Neural cell (in vitro differentiated cells): Measurements from ENCODE around the gene ALG3.

Source experiments
- MXI1 ChIP-seq: fragments of 450-650 bp; conservative IDR thresholded peaks from 2 replicates; pipeline ENCODE4 v1.6.1; 2014; ENCODE audit warnings: antibody characterized with exemption, mild to moderate bottlenecking; ENCODE audit not compliant: poor library complexity, severe bottlenecking
- RAD21 ChIP-seq: fragments of 450-650 bp; conservative IDR thresholded peaks from 2 replicates; pipeline ENCODE4 v1.6.1; 2014; ENCODE audit warnings: antibody characterized with exemption, mild to moderate bottlenecking, moderate library complexity
- TAF1 ChIP-seq: IDR thresholded peaks from 2 replicates; pipeline ENCODE4 v1.6.1; 2012; ENCODE audit warnings: low read depth
- TF ChIP-seq, protein P1 (sequence below): fragments of 450-650 bp; IDR thresholded peaks from 2 replicates; pipeline ENCODE4 v1.5.1; 2014; ENCODE audit warnings: antibody characterized with exemption, mild to moderate bottlenecking, moderate library complexity; ENCODE audit not compliant: poor library complexity, severe bottlenecking
- TF ChIP-seq, protein P2 (sequence below): IDR thresholded peaks from 2 replicates; pipeline ENCODE4 v1.6.1; 2012; ENCODE audit warnings: borderline replicate concordance

DNA sequence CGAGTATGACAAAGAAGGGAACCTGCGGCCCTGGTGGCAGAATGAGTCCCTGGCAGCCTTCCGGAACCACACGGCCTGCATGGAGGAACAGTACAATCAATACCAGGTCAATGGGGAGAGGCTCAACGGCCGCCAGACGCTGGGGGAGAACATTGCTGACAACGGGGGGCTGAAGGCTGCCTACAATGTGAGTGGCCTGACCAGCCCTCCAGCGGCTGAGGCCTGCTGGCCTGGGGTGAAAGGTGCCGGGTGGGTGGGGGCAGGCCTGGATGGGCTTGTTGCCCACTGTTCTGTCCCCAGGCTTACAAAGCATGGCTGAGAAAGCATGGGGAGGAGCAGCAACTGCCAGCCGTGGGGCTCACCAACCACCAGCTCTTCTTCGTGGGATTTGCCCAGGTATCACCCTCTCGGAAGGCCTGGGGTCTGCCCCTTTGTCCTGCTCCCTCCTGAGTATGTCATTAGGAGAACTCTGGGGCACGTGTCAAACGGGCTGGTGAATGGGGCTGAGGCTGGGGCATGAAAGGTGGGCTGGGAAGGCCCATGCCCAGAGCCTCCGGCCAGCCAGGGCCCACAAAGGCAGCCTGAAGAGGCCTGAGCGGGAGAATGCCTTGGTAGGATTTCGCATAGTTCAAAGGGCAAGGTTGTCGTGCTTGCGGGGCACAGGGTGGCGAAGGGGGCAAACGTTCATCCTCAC, 42.4 kb upstream of the ALG3 start:
- TF ChIP-seq, protein P1, sequence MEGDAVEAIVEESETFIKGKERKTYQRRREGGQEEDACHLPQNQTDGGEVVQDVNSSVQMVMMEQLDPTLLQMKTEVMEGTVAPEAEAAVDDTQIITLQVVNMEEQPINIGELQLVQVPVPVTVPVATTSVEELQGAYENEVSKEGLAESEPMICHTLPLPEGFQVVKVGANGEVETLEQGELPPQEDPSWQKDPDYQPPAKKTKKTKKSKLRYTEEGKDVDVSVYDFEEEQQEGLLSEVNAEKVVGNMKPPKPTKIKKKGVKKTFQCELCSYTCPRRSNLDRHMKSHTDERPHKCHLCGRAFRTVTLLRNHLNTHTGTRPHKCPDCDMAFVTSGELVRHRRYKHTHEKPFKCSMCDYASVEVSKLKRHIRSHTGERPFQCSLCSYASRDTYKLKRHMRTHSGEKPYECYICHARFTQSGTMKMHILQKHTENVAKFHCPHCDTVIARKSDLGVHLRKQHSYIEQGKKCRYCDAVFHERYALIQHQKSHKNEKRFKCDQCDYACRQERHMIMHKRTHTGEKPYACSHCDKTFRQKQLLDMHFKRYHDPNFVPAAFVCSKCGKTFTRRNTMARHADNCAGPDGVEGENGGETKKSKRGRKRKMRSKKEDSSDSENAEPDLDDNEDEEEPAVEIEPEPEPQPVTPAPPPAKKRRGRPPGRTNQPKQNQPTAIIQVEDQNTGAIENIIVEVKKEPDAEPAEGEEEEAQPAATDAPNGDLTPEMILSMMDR: no peak
- TF ChIP-seq RAD21 (no peak), MXI1 (no peak), TAF1 (no peak)
- TF ChIP-seq, protein P2, sequence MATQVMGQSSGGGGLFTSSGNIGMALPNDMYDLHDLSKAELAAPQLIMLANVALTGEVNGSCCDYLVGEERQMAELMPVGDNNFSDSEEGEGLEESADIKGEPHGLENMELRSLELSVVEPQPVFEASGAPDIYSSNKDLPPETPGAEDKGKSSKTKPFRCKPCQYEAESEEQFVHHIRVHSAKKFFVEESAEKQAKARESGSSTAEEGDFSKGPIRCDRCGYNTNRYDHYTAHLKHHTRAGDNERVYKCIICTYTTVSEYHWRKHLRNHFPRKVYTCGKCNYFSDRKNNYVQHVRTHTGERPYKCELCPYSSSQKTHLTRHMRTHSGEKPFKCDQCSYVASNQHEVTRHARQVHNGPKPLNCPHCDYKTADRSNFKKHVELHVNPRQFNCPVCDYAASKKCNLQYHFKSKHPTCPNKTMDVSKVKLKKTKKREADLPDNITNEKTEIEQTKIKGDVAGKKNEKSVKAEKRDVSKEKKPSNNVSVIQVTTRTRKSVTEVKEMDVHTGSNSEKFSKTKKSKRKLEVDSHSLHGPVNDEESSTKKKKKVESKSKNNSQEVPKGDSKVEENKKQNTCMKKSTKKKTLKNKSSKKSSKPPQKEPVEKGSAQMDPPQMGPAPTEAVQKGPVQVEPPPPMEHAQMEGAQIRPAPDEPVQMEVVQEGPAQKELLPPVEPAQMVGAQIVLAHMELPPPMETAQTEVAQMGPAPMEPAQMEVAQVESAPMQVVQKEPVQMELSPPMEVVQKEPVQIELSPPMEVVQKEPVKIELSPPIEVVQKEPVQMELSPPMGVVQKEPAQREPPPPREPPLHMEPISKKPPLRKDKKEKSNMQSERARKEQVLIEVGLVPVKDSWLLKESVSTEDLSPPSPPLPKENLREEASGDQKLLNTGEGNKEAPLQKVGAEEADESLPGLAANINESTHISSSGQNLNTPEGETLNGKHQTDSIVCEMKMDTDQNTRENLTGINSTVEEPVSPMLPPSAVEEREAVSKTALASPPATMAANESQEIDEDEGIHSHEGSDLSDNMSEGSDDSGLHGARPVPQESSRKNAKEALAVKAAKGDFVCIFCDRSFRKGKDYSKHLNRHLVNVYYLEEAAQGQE: no peak
